OCI-LY7 (cell line): ENCODE results near the gene SP100.

ENCODE experiments used
- EZH2phosphoT487 ChIP-seq: fragments of 200-600 bp; sonication (generic); IDR thresholded peaks from 2 replicates; pipeline ENCODE4 v1.6.1; 2018; ENCODE audit warnings: low read depth, borderline replicate concordance, mild to moderate bottlenecking, mixed run types, antibody characterized with exemption, low read length, moderate library complexity, mixed read lengths
- TF ChIP-seq, protein P1 (sequence below): fragments of 200-600 bp; sonication (generic); conservative IDR thresholded peaks from 2 replicates; pipeline ENCODE4 v1.5.1; 2014; ENCODE audit warnings: mild to moderate bottlenecking, antibody characterized with exemption, low read length, moderate library complexity, mixed read lengths

DNA sequence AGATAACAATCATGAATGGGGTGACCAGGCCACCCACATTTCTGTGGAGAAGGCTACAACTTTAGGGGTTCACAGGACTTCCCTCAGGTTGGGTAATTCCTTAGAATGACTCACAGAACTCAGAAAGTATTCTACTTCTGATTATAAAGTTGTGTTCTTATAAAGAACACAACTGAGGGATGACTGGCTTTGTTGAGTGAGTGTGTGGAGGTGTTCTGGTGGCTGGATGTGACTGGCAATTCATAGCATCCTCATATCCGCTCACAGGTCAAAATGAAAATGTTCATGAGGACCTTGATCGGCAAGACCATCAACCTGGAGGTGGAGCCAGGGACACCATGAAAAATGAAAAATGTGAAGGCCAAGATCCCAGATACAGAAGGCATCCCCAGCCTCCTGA lies 153.3 kb downstream of the SP100 start:
- TF ChIP-seq, protein P1, sequence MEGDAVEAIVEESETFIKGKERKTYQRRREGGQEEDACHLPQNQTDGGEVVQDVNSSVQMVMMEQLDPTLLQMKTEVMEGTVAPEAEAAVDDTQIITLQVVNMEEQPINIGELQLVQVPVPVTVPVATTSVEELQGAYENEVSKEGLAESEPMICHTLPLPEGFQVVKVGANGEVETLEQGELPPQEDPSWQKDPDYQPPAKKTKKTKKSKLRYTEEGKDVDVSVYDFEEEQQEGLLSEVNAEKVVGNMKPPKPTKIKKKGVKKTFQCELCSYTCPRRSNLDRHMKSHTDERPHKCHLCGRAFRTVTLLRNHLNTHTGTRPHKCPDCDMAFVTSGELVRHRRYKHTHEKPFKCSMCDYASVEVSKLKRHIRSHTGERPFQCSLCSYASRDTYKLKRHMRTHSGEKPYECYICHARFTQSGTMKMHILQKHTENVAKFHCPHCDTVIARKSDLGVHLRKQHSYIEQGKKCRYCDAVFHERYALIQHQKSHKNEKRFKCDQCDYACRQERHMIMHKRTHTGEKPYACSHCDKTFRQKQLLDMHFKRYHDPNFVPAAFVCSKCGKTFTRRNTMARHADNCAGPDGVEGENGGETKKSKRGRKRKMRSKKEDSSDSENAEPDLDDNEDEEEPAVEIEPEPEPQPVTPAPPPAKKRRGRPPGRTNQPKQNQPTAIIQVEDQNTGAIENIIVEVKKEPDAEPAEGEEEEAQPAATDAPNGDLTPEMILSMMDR, result no peak
- TF ChIP-seq EZH2phosphoT487, result no peak
